RWPE2 (cell line): Measurements from ENCODE around the gene CDC42.

Experiments used
- ATAC-seq: fragments of 200-7000 bp; cut with Tn5 transposase; 3 replicates; pipeline ENCODE4 v1.9.1; 2021; ENCODE audit warnings: low read depth
- DNase-seq: peaks from one replicate; pipeline ENCODE4 v3.0.0-alpha.2; 2020; ENCODE audit warnings: low spot score
- H3K27ac ChIP-seq: fragments of 450-650 bp; 2 replicates; pipeline ENCODE4 v1.5.1; 2017; ENCODE audit warnings: mild to moderate bottlenecking; ENCODE audit not compliant: poor library complexity, severe bottlenecking
- H3K27me3 ChIP-seq: fragments of 250-450 bp; sonication (Bioruptor Pico); 2 replicates; pipeline ENCODE4 v1.5.1; 2021; ENCODE audit warnings: mild to moderate bottlenecking, moderate library complexity; ENCODE audit not compliant: insufficient read depth, poor library complexity, severe bottlenecking
- H3K36me3 ChIP-seq: fragments of 250-450 bp; sonication (Bioruptor Pico); 2 replicates; pipeline ENCODE4 v1.5.1; 2020; ENCODE audit warnings: low read depth, mild to moderate bottlenecking, moderate library complexity
- H3K4me1 ChIP-seq: fragments of 250-450 bp; sonication (Bioruptor Pico); 2 replicates; pipeline ENCODE4 v1.5.1; 2021; ENCODE audit warnings: mild to moderate bottlenecking, moderate library complexity; ENCODE audit not compliant: insufficient read depth, poor library complexity, severe bottlenecking
- H3K4me3 ChIP-seq: fragments of 250-450 bp; sonication (Bioruptor Pico); 2 replicates; pipeline ENCODE4 v1.5.1; 2021; ENCODE audit warnings: mild to moderate bottlenecking, moderate library complexity; ENCODE audit not compliant: severe bottlenecking
- H3K9me3 ChIP-seq: fragments of 250-450 bp; sonication (Bioruptor Pico); 2 replicates; pipeline ENCODE4 v1.5.1; 2021; ENCODE audit warnings: mild to moderate bottlenecking, moderate library complexity; ENCODE audit not compliant: severe bottlenecking
- TF ChIP-seq, protein P1 (sequence below): fragments of 450-650 bp; IDR thresholded peaks from one replicate; pipeline ENCODE4 v1.5.1; 2017; ENCODE audit warnings: mild to moderate bottlenecking, moderate library complexity; ENCODE audit not compliant: poor library complexity, severe bottlenecking

Gene CDC42

DNA sequence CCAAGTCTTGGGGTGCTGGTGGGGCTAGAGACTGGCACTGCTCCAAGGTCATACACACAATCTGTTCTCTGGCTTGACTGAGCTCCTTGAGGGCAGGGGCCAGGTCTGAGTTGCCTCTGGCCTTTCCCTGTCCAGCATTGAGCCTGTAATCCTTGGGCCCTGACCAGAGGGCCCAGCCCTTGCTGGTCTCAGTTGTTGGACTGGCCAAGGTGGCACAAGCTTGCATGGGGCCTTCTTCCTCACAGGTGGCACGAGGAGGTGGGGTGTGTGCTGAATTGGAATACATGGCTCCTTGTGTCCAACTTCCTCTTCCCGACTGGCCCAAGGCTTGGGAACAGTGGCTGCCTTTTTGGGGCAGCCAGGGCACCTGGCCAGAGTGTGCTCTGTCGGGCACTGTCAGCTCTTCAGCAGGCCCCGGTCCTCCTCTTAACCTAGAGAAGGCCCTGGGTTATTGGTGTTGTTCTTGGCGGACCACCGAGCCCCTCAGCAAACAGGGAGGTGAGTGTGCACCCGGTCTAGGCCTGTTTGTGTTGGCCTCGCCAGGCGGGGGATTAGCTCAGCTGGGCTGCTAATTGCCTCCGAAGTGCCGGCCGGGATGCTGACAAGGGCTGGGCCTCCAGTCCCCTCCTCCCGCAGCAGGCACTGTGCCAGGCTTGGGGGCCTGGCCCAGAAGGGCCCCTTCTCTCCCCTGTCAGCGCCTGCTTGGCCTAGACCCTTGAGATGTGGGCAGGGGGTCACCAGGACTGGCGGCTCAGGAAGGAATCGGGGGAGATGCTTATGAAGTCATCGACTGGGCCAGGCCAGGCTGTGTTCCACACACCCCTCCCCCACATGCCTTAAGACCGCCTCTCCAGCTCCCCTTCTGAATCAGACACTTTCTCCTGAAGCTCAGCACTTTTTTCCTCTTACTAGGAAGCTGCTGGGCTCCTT lies 61.8 kb downstream of the CDC42 start:
- Histone ChIP-seq H3K4me3 (no peak overlapping the region), H3K4me1 (no peaks in the 10 kb centered on the region), H3K9me3 (no peaks in the 10 kb centered on the region), H3K36me3 (peaks cover 53% of the 10 kb centered on the region), H3K27ac (no peak overlapping the region), H3K27me3 (no peaks in the 10 kb centered on the region)
- DNase-seq: no peak
- TF ChIP-seq, protein P1, sequence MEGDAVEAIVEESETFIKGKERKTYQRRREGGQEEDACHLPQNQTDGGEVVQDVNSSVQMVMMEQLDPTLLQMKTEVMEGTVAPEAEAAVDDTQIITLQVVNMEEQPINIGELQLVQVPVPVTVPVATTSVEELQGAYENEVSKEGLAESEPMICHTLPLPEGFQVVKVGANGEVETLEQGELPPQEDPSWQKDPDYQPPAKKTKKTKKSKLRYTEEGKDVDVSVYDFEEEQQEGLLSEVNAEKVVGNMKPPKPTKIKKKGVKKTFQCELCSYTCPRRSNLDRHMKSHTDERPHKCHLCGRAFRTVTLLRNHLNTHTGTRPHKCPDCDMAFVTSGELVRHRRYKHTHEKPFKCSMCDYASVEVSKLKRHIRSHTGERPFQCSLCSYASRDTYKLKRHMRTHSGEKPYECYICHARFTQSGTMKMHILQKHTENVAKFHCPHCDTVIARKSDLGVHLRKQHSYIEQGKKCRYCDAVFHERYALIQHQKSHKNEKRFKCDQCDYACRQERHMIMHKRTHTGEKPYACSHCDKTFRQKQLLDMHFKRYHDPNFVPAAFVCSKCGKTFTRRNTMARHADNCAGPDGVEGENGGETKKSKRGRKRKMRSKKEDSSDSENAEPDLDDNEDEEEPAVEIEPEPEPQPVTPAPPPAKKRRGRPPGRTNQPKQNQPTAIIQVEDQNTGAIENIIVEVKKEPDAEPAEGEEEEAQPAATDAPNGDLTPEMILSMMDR: no peak
- no peak for ATAC-seq

DNA sequence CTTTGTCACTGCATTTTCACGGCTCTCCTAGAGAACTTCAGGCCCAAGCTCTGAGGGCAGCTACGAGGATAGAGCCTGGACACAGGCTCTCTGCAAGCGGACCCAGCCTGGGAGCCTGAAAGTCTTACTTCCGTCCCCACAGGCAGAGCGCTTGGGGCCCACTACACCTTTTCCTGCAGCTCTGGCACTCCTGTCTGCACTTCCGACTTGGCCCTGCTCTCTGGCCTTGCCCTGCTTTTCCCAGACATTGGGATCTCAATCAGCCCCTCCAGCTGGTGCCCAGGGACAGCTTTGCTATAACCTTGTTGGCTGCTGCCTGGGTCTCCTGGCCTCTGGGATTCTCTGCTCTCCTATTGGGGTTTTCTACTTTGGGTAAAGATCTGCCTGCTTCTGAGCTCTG lies 62.8 kb downstream of the CDC42 start:
- Histone ChIP-seq H3K27ac (no peak overlapping the region), H3K9me3 (no peaks in the 10 kb centered on the region)

DNA sequence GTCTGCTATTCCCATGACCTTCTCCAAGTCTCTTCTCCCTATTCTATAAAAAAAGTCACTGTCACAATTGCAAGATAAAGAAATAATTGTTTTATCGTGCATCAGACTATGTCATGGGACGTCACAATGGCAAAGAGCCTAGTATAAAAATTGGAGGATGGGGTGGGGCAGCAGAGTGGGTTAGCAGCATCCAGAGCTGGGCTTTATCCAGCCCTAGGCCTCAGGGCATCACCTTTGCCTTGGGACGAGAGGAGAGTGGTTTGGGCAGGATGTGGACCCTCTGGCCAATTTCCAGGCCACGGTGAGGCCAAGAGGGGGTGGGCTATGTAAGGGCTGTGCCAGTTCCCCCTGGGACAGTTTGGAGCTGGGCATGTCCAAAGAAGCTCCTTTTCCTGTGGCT lies 64.7 kb downstream of the CDC42 start:
- TF ChIP-seq, protein P1: no peak
- Histone ChIP-seq H3K27me3 (no peaks in the 10 kb centered on the region), H3K27ac (no peak overlapping the region), H3K4me3 (no peak overlapping the region), H3K4me1 (no peaks in the 10 kb centered on the region), H3K36me3 (peaks cover 30% of the 10 kb centered on the region), H3K9me3 (no peaks in the 10 kb centered on the region)
- DNase-seq (no peak), ATAC-seq (no peak)

More for the DNA sequence above, 62.8 kb downstream of the CDC42 start:
- Histone ChIP-seq H3K4me3 (no peak overlapping the region), H3K4me1 (no peaks in the 10 kb centered on the region), H3K27me3 (no peaks in the 10 kb centered on the region), H3K36me3 (peaks cover 46% of the 10 kb centered on the region)
- ATAC-seq (no peak), DNase-seq (no peak)
- TF ChIP-seq, protein P1: no peak

DNA sequence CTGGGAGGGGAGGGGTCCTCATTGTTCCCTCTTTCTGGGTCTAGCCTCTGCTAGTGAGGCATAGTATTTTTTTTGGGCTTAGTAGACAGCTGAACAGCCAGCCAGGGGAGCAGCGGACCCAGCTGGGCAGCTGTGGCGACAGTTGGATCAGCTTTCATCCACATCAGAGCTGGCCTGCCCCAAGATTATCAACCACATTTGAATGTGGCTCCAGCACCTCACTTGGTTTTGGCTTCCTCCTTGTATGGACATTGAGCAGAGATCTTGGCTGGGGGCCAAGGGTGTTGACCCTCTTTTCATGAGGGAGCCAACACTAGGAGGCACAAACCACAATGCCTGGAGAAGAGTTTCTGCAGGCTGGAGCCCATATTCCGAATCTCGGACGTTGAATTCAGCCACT lies 65.3 kb downstream of the CDC42 start:
- Histone ChIP-seq H3K27ac (no peak overlapping the region), H3K27me3 (no peaks in the 10 kb centered on the region), H3K4me3 (no peak overlapping the region), H3K4me1 (no peaks in the 10 kb centered on the region), H3K36me3 (peaks cover 24% of the 10 kb centered on the region; the same call in 1 of the 2 replicates), H3K9me3 (no peaks in the 10 kb centered on the region)
- ATAC-seq (no peak), DNase-seq (no peak)
- TF ChIP-seq, protein P1: no peak
